Astrocyte of the spinal cord (primary cell): ENCODE data around the gene DAG1.

Source experiments
- DNase-seq: peaks from one replicate; pipeline ENCODE4 v3.0.0; 2011; ENCODE audit warnings: low read depth, low spot score
- H3K4me3 ChIP-seq: 2 replicates; pipeline ENCODE4 v1.5.1; 2011; ENCODE audit warnings: low read depth, mild to moderate bottlenecking, low read length, moderate library complexity
- in situ Hi-C: cut with HindIII; loops from 2 replicates; pipeline ENCODE4 v1.10.0; 2017; ENCODE audit warnings: low sequenced_read_pairs
- TF ChIP-seq, protein P1 (sequence below): IDR thresholded peaks from 2 replicates; pipeline ENCODE4 v1.5.1; 2012; ENCODE audit warnings: low read depth, mild to moderate bottlenecking, low read length, inconsistent platforms

DAG1 gene

DNA sequence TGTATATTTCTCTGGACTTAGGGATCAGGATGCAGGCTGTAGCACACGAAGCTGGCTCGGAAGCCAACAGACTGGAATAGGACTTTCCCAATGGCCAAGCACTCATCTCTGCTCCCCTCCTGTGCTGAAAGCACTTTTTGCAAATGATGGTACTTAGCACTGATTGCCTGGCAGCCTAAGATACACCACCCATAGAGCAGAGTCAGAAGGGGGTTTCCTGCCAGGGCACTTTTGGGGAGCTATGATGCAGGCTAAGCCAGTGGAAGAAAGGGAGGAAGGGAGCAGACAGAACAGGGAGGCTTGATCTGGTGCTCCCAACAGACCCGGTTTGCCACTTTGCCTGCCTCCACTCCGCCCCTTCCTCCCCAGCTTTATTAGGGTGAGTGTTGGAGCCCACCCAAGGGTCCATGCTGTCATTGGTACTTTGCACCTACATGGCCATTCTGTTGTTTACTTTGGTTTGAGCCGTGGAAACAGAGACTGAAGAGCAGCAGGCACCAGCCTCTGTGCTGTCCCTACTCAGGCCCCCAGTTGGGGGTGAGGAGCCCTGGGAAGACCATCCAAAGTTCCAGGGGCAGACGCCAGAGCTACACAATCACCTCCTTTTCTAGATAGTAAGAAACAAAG is 100.1 kb downstream of the DAG1 start:
- TF ChIP-seq, protein P1, sequence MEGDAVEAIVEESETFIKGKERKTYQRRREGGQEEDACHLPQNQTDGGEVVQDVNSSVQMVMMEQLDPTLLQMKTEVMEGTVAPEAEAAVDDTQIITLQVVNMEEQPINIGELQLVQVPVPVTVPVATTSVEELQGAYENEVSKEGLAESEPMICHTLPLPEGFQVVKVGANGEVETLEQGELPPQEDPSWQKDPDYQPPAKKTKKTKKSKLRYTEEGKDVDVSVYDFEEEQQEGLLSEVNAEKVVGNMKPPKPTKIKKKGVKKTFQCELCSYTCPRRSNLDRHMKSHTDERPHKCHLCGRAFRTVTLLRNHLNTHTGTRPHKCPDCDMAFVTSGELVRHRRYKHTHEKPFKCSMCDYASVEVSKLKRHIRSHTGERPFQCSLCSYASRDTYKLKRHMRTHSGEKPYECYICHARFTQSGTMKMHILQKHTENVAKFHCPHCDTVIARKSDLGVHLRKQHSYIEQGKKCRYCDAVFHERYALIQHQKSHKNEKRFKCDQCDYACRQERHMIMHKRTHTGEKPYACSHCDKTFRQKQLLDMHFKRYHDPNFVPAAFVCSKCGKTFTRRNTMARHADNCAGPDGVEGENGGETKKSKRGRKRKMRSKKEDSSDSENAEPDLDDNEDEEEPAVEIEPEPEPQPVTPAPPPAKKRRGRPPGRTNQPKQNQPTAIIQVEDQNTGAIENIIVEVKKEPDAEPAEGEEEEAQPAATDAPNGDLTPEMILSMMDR = no peak
- in situ Hi-C loops = no loop called here
- H3K4me3 ChIP-seq = no peak overlapping the region
- no peak for DNase-seq

DNA sequence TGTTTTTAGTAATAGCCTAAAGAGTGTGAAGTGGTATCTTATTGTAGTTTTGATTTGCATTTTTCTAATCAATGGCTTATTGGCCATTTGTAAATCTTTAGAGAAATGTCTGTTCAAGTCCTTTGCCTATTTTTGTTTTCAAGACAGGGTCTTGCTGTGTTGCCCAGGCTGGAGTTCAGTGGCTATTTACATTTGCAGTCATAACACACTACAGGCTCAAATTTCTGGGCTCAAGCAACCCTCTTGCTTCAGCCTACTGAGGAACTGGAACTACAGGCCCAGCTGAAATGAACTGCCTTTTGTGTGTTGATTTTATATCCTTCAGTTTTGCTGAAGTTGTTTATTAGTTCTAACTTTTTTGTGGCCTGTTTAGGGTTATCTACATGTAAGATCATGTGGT is 112.1 kb downstream of the DAG1 start:
- no peak for DNase-seq
- in situ Hi-C loops = no loop called here
- no peak overlapping the region for H3K4me3 ChIP-seq
- TF ChIP-seq, protein P1 = no peak
